H9 (cell line): ENCODE measurements around the gene FAM193B. TPM values are rescaled to one million over a fixed set of nuclear protein-coding genes. Genes with fewer than 3 reads are reported as not detected.
A peak's percentile ranks its signal among the peaks of the same experiment; 100 is the strongest.

Experiments
- DNase-seq: peaks from one replicate; pipeline ENCODE4 v3.0.0-alpha.2; 2017
- H2AFZ ChIP-seq: one replicate; pipeline ENCODE4 v1.6.1; 2013; ENCODE audit warnings: mild to moderate bottlenecking, low read length, control low read depth, moderate library complexity
- H2AK5ac ChIP-seq: 2 replicates; pipeline ENCODE4 v1.6.1; 2013; ENCODE audit warnings: low read length, control low read depth, mixed read lengths; ENCODE audit not compliant: insufficient read length
- H2BK120ac ChIP-seq: one replicate; pipeline ENCODE4 v1.6.1; 2013; ENCODE audit warnings: low read depth, mild to moderate bottlenecking, low read length, control low read depth, inconsistent platforms; ENCODE audit not compliant: poor library complexity, severe bottlenecking
- H2BK12ac ChIP-seq: 2 replicates; pipeline ENCODE4 v1.6.1; 2013; ENCODE audit warnings: low read length, control low read depth, mixed read lengths, low read depth; ENCODE audit not compliant: insufficient read length
- H2BK15ac ChIP-seq: 2 replicates; pipeline ENCODE4 v1.6.1; 2013; ENCODE audit warnings: low read depth, low read length, control low read depth
- H2BK20ac ChIP-seq: one replicate; pipeline ENCODE4 v1.6.1; 2013; ENCODE audit warnings: low read depth, mild to moderate bottlenecking, low read length, control low read depth, inconsistent platforms; ENCODE audit not compliant: poor library complexity, severe bottlenecking
- H2BK5ac ChIP-seq: 2 replicates; pipeline ENCODE4 v1.6.1; 2013; ENCODE audit warnings: low read length, control low read depth, mixed read lengths; ENCODE audit not compliant: insufficient read length
- H3K14ac ChIP-seq: 2 replicates; pipeline ENCODE4 v1.6.1; 2013; ENCODE audit warnings: low read length, control low read depth; ENCODE audit not compliant: insufficient read depth
- H3K18ac ChIP-seq: 2 replicates; pipeline ENCODE4 v1.6.1; 2013; ENCODE audit warnings: low read depth, mild to moderate bottlenecking, mixed read lengths, low read length, control low read depth; ENCODE audit not compliant: insufficient read length
- H3K23ac ChIP-seq: 2 replicates; pipeline ENCODE4 v1.6.1; 2013; ENCODE audit warnings: low read length, control low read depth, mixed read lengths, low read depth; ENCODE audit not compliant: insufficient read length
- H3K23me2 ChIP-seq: 2 replicates; pipeline ENCODE4 v1.6.1; 2013; ENCODE audit warnings: low read depth, mild to moderate bottlenecking, mixed read lengths, low read length, control low read depth; ENCODE audit not compliant: insufficient read length, poor library complexity, severe bottlenecking
- H3K27ac ChIP-seq: 2 replicates; pipeline ENCODE4 v1.5.1; 2013; ENCODE audit warnings: low read length, control low read depth, mixed read lengths, low read depth; ENCODE audit not compliant: insufficient read length
- H3K27me3 ChIP-seq: 2 replicates; pipeline ENCODE4 v1.6.1; 2013; ENCODE audit warnings: low read length, control low read depth, inconsistent platforms; ENCODE audit not compliant: insufficient read depth
- H3K4ac ChIP-seq: 2 replicates; pipeline ENCODE4 v1.6.1; 2013; ENCODE audit warnings: low read depth, mild to moderate bottlenecking, control low read depth, inconsistent platforms, low read length, moderate library complexity
- H3K4me1 ChIP-seq: 2 replicates; pipeline ENCODE4 v1.6.1; 2013; ENCODE audit warnings: low read length, control low read depth, inconsistent platforms; ENCODE audit not compliant: insufficient read depth
- H3K4me2 ChIP-seq: 2 replicates; pipeline ENCODE4 v1.6.1; 2013; ENCODE audit warnings: low read length, control low read depth, mixed read lengths; ENCODE audit not compliant: insufficient read length, insufficient read depth
- H3K56ac ChIP-seq: 2 replicates; pipeline ENCODE4 v1.6.1; 2013; ENCODE audit warnings: low read depth, mild to moderate bottlenecking, mixed read lengths, low read length, control low read depth; ENCODE audit not compliant: insufficient read length
- H3K79me1 ChIP-seq: 2 replicates; pipeline ENCODE4 v1.6.1; 2013; ENCODE audit warnings: low read depth, mild to moderate bottlenecking, moderate library complexity, low read length, control low read depth, inconsistent platforms; ENCODE audit not compliant: insufficient read depth, poor library complexity, severe bottlenecking
- H3K79me2 ChIP-seq: 2 replicates; pipeline ENCODE4 v1.6.1; 2013; ENCODE audit warnings: low read length, control low read depth, inconsistent platforms; ENCODE audit not compliant: insufficient read depth
- H3K9ac ChIP-seq: 2 replicates; pipeline ENCODE4 v1.6.1; 2013; ENCODE audit warnings: low read length, control low read depth, mixed read lengths; ENCODE audit not compliant: insufficient read length; ENCODE audit errors: extremely low read depth
- H3K9me3 ChIP-seq: one replicate; pipeline ENCODE4 v1.6.1; 2013; ENCODE audit warnings: low read depth, low read length, inconsistent platforms; ENCODE audit not compliant: control insufficient read depth
- H3T11ph ChIP-seq: one replicate; pipeline ENCODE4 v1.6.1; 2013; ENCODE audit warnings: mild to moderate bottlenecking, low read length, control low read depth, inconsistent platforms
- H4K20me1 ChIP-seq: one replicate; pipeline ENCODE4 v1.6.1; 2013; ENCODE audit not compliant: control insufficient read depth, insufficient read length, insufficient read depth
- H4K5ac ChIP-seq: 2 replicates; pipeline ENCODE4 v1.6.1; 2013; ENCODE audit warnings: low read depth, mild to moderate bottlenecking, mixed read lengths, low read length, control low read depth; ENCODE audit not compliant: insufficient read length
- H4K8ac ChIP-seq: replicated peaks from 2 replicates; pipeline ENCODE4 v1.6.1; 2013; ENCODE audit warnings: low read length, control low read depth, mixed read lengths, low read depth; ENCODE audit not compliant: insufficient read length
- H4K91ac ChIP-seq: 2 replicates; pipeline ENCODE4 v1.6.1; 2013; ENCODE audit warnings: low read depth, mild to moderate bottlenecking, moderate library complexity, mixed read lengths, low read length, control low read depth; ENCODE audit not compliant: insufficient read length
- H3K27ac Mint-ChIP-seq, 3 experiments: 2 replicates in 2 of 3; 3 replicates in 1 of 3; pipeline ENCODE4 v1.8.0; 2020 to 2021; ENCODE audit warnings: mixed read lengths in 3 of 3, mild to moderate bottlenecking in 1 of 3, moderate library complexity in 1 of 3
- H3K27me3 Mint-ChIP-seq: 2 replicates; pipeline ENCODE4 v1.8.0; 2021; ENCODE audit warnings: low read depth, mild to moderate bottlenecking, moderate library complexity, mixed read lengths
- H3K36me3 Mint-ChIP-seq, 3 experiments: 2 replicates in 2 of 3; 3 replicates in 1 of 3; pipeline ENCODE4 v1.8.0; 2020 to 2021; ENCODE audit warnings: low read depth in 3 of 3, mixed read lengths in 3 of 3; ENCODE audit not compliant: insufficient read depth in 1 of 3
- H3K4me1 Mint-ChIP-seq, 2 experiments: 2 replicates each; pipeline ENCODE4 v1.8.0; 2020; ENCODE audit warnings: mixed read lengths in 2 of 2
- H3K4me3 Mint-ChIP-seq, 2 experiments: 2 replicates in 1 of 2; 3 replicates in 1 of 2; pipeline ENCODE4 v1.8.0; 2020 to 2021; ENCODE audit warnings: mild to moderate bottlenecking in 2 of 2, mixed read lengths in 2 of 2, moderate library complexity in 1 of 2
- H3K9me3 Mint-ChIP-seq, 2 experiments: 2 replicates in 1 of 2; 3 replicates in 1 of 2; pipeline ENCODE4 v1.8.0; 2020; ENCODE audit warnings: mild to moderate bottlenecking in 2 of 2, mixed read lengths in 2 of 2, moderate library complexity in 1 of 2
- CTCF ChIP-seq: fragments of 200-600 bp; sonication (generic); conservative IDR thresholded peaks from 3 replicates; pipeline ENCODE4 v1.8.0; 2021; ENCODE audit warnings: antibody characterized with exemption, mild to moderate bottlenecking
- WGBS: extraction: QIAGEN DNeasy Blood & Tissue Kit; methylation state at CpG from one replicate; pipeline ENCODE4 v1.1.7; 2013; ENCODE audit warnings: missing lambda C conversion rate, low lambda C conversion rate, mixed read lengths; ENCODE audit not compliant: insufficient read length; ENCODE audit errors: extremely low coverage; 5-methylcytosine and 5-hydroxymethylcytosine counted together
- total RNA-seq: library from RNA; stranded (reverse); gene quantifications from 2 replicates; pipeline ENCODE4 v1.2.1, GENCODE V29; 2021

The FAM193B gene
- total RNA-seq, 1 experiment from 2014 or later, result 71.5 TPM

- peak overlapping the region in 2 of 3 experiments; percentile 75 to 93; a peak in 4 of 7 replicates for H3K27ac Mint-ChIP-seq
These were observed 62.2 kb downstream of the FAM193B start for GRCh38 chr5:177491983-177492746.

More at GRCh38 chr5:177491983-177492746, 62.2 kb downstream of the FAM193B start:
- Histone ChIP-seq H3K9ac (no peak overlapping the region), H3K27ac (no peak overlapping the region), H4K5ac (no peak overlapping the region), H3K14ac (no peak overlapping the region; the same call in 1 of the 2 replicates), H2AK5ac (no peak overlapping the region), H2BK12ac (no peak overlapping the region), H2AFZ (no peak overlapping the region), H3K56ac (no peak overlapping the region), H3K18ac (no peak overlapping the region), H4K91ac (no peak overlapping the region), H3K4me2 (no peak overlapping the region), H3K23ac (no peak overlapping the region), H3K79me2 (no peaks in the 10 kb centered on the region), H3T11ph (no peak overlapping the region), H3K4me1 (peaks cover 5% of the 10 kb centered on the region; the same call in 1 of the 2 replicates), H2BK120ac (no peak overlapping the region), H2BK15ac (no peak overlapping the region), H3K4ac (no peak overlapping the region), H2BK5ac (no peak overlapping the region), H4K20me1 (no peaks in the 10 kb centered on the region), H3K27me3 (no peaks in the 10 kb centered on the region), H2BK20ac (no peak overlapping the region), H3K9me3 (no peaks in the 10 kb centered on the region), H3K23me2 (peaks cover 4% of the 10 kb centered on the region), H3K79me1 (no peaks in the 10 kb centered on the region), H4K8ac (no peak overlapping the region)
- H3K4me1 Mint-ChIP-seq, result peaks cover 20 to 43% of the 10 kb centered on the region in 2 experiments
- DNase-seq, result no peak
- no peak for TF ChIP-seq CTCF
- WGBS, result no CpG with 5 or more reads among the region's 54 CpGs
- H3K27me3 Mint-ChIP-seq, result no peaks in the 10 kb centered on the region
- no peak overlapping the region for H3K4me3 Mint-ChIP-seq
- H3K36me3 Mint-ChIP-seq, result peaks cover 38 to 64% (median 59%) of the 10 kb centered on the region in 3 experiments
- no peaks in the 10 kb centered on the region; a peak in 1 of 5 replicates for H3K9me3 Mint-ChIP-seq
